ENCODE measurements around the gene COL5A2.

Gene COL5A2

GRCh38 chr2:189178054-189178453 is 1.5 kb downstream of the COL5A2 start:
- no peak for DNase-seq

GRCh38 chr2:189177251-189177840 is 2.2 kb downstream of the COL5A2 start:
- DNase-seq: no peak

- no peak for DNase-seq
Observed at GRCh38 chr2:189176516-189176915, 3.0 kb downstream of the COL5A2 start.

- no peak for DNase-seq
Observed at GRCh38 chr2:189175869-189176433, 3.6 kb downstream of the COL5A2 start.

GRCh38 chr2:189171956-189172609 is 7.5 kb downstream of the COL5A2 start:
- DNase-seq: no peak

- DNase-seq: no peak
Observed at GRCh38 chr2:189168856-189169499, 10.6 kb downstream of the COL5A2 start.

GRCh38 chr2:189165656-189166380 is 13.7 kb downstream of the COL5A2 start:
- no peak for DNase-seq

- DNase-seq: no peak
Observed at GRCh38 chr2:189164746-189165145, 14.8 kb downstream of the COL5A2 start.

GRCh38 chr2:189163889-189164288 is 15.7 kb downstream of the COL5A2 start:
- no peak for DNase-seq

GRCh38 chr2:189162566-189162965 is 17.0 kb downstream of the COL5A2 start:
- DNase-seq: no peak

GRCh38 chr2:189161894-189162293 is 17.7 kb downstream of the COL5A2 start:
- no peak for DNase-seq

GRCh38 chr2:189159717-189160116 is 19.8 kb downstream of the COL5A2 start:
- no peak for DNase-seq

- DNase-seq: no peak
Observed at GRCh38 chr2:189159273-189159672, 20.3 kb downstream of the COL5A2 start.

- no peak for DNase-seq
Observed at GRCh38 chr2:189157939-189158338, 21.6 kb downstream of the COL5A2 start.

- no peak for DNase-seq
Observed at GRCh38 chr2:189157456-189157855, 22.1 kb downstream of the COL5A2 start.

- no peak for DNase-seq
Observed at GRCh38 chr2:189155795-189156194, 23.8 kb downstream of the COL5A2 start.

GRCh38 chr2:189153619-189154018 is 25.9 kb downstream of the COL5A2 start:
- no peak for DNase-seq

- no peak for DNase-seq
Observed at GRCh38 chr2:189152483-189152882, 27.1 kb downstream of the COL5A2 start.

GRCh38 chr2:189151906-189152305 is 27.7 kb downstream of the COL5A2 start:
- no peak for DNase-seq

GRCh38 chr2:189150033-189150432 is 29.5 kb downstream of the COL5A2 start:
- DNase-seq: no peak

GRCh38 chr2:189147989-189148388 is 31.6 kb downstream of the COL5A2 start:
- no peak for DNase-seq

- no peak for DNase-seq
Observed at GRCh38 chr2:189147361-189147760, 32.2 kb downstream of the COL5A2 start.

- no peak for DNase-seq
Observed at GRCh38 chr2:189146553-189146952, 33.0 kb downstream of the COL5A2 start.

Measured in CD4-positive, alpha-beta T cell treated with Interleukin-1 beta for 1 hour (primary cell).